HAP-1 (cell line): ENCODE data around the gene PUS10.
"Not testable (repeated sequence)": the region's sequence is repeated elsewhere in the genome, so short reads cannot be mapped to it uniquely, and the experiment has no call there.

Experiments used
- DNase-seq, 2 experiments: peaks; one replicate each; pipeline ENCODE4 v3.0.0-alpha.2; 2016 to 2020; ENCODE audit warnings: low spot score in 2 of 2
- H3K27me3 ChIP-seq: fragments of 250-450 bp; sonication (Bioruptor Pico); 2 replicates; pipeline ENCODE4 v1.5.1; 2020; ENCODE audit warnings: low read depth, mild to moderate bottlenecking, moderate library complexity
- H3K36me3 ChIP-seq: fragments of 250-450 bp; sonication (Bioruptor Pico); replicated peaks from 2 replicates; pipeline ENCODE4 v1.5.1; 2020; ENCODE audit warnings: mild to moderate bottlenecking
- H3K4me1 ChIP-seq: fragments of 250-450 bp; sonication (Bioruptor Pico); 2 replicates; pipeline ENCODE4 v1.5.1; 2020; ENCODE audit warnings: mild to moderate bottlenecking
- H3K4me3 ChIP-seq: fragments of 250-450 bp; sonication (Bioruptor Pico); 2 replicates; pipeline ENCODE4 v1.5.1; 2020; ENCODE audit warnings: mild to moderate bottlenecking, moderate library complexity
- H3K9me3 ChIP-seq: fragments of 250-450 bp; sonication (Bioruptor Pico); 2 replicates; pipeline ENCODE4 v1.5.1; 2020; ENCODE audit warnings: mild to moderate bottlenecking, moderate library complexity
- in situ Hi-C: fragments of 300-500 bp; cut with MboI; formaldehyde crosslinking; loops from 3 replicates; pipeline ENCODE4 v1.14.3; 2020; ENCODE audit warnings: low sequenced_read_pairs, inconsistent platforms, mixed read lengths

Gene PUS10, protein sequence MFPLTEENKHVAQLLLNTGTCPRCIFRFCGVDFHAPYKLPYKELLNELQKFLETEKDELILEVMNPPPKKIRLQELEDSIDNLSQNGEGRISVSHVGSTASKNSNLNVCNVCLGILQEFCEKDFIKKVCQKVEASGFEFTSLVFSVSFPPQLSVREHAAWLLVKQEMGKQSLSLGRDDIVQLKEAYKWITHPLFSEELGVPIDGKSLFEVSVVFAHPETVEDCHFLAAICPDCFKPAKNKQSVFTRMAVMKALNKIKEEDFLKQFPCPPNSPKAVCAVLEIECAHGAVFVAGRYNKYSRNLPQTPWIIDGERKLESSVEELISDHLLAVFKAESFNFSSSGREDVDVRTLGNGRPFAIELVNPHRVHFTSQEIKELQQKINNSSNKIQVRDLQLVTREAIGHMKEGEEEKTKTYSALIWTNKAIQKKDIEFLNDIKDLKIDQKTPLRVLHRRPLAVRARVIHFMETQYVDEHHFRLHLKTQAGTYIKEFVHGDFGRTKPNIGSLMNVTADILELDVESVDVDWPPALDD

GRCh38 chr2:61017556-61018317 is at the start of gene PUS10, which contains the start of gene PEX13:
Gene PUS10, minus strand, starts transcription at chr2:61018255. Its CDS starts 6,365 bp downstream, at chr2:61011890.
Gene PEX13, plus strand, starts transcription at chr2:61017720. Its CDS starts 40 bp downstream, at chr2:61017760.
- peak within 1 kb of the TSS; percentile 91 for H3K4me3 ChIP-seq
- peaks cover 11% of the 10 kb centered on the region for H3K4me1 ChIP-seq
- H3K36me3 ChIP-seq: peaks cover 3% of the 10 kb centered on the region
- H3K27me3 ChIP-seq: no peaks in the 10 kb centered on the region
- peak; percentile 74 to 85 for DNase-seq
- no peaks in the 10 kb centered on the region; the same call in 1 of the 2 replicates for H3K9me3 ChIP-seq
- in situ Hi-C loops: no loop called here

DNA sequence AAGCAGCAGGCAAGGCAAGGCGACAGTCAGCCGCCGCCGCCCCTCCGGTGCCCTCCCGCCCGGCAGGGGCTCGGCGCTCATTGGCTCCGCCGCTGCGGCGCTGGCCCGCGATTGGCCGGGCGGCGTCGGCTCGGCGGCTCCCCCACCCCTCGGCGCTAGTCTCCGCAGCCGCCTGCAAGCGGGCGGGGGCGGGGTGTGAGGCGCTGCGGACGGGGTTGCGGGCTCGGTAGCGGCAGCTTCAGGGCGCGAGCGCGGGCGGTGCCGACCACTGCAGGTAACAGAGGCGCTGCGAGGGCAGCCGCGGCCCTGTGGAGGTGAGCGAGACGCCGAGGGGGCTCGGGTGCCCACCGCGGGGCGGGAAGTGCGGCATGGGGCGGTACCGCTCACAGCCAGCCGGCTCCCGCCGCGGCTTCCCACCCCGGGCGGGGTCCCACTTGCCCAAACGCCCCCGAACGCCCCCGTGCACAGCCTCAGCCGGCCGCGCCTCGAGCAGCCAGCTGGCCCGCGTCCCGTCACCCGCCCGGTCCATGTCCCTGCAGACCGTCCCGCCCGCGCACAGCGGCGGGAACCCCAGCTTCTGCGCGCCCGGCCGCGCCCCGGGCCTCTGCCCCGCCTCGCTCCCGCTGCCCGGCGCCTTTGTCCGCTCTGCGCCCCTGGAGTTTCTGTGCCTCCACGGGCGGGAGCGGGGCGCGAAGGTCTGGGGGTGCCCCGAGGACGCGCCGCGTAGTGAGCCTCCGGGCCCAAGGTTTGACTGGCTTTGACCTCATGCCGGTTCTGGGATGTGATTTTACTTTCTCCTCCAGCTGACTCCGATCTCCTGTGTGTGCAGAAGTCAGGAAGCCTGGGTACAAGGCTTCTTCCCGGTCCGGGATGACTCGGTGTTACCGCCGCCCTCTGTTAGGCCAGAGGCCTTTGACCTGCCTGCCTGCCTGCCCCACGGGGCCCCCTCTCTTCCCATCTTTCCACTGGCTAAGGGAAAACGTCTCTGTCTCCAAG is 48.0 kb upstream of the PUS10 start, which contains the start of gene SANBR:
TSS of gene SANBR (plus strand) at position 158 of the 996 bp plus-strand sequence. CDS start 4,480 bp downstream, outside the sequence.
- H3K9me3 ChIP-seq: no peaks in the 10 kb centered on the region
- H3K4me3 ChIP-seq: peak within 1 kb of the TSS; percentile 59
- peaks cover 5% of the 10 kb centered on the region for H3K36me3 ChIP-seq
- H3K4me1 ChIP-seq: peaks cover 9% of the 10 kb centered on the region
- DNase-seq: peak; percentile 92 to 93
- in situ Hi-C loops: no loop called here
- no peaks in the 10 kb centered on the region for H3K27me3 ChIP-seq

- no peak for DNase-seq
- in situ Hi-C loops: no loop called here
- no peaks in the 10 kb centered on the region for H3K27me3 ChIP-seq
- no peaks in the 10 kb centered on the region for H3K36me3 ChIP-seq
- H3K4me3 ChIP-seq: no peak overlapping the region
- no peaks in the 10 kb centered on the region for H3K4me1 ChIP-seq
- H3K9me3 ChIP-seq: no peaks in the 10 kb centered on the region
Measured at GRCh38 chr2:61059382-61059781, 41.3 kb upstream of the PUS10 start.

GRCh38 chr2:61057562-61057961 is 39.5 kb upstream of the PUS10 start:
- H3K36me3 ChIP-seq: no peaks in the 10 kb centered on the region
- no peaks in the 10 kb centered on the region for H3K4me1 ChIP-seq
- DNase-seq: no peak
- no peak overlapping the region for H3K4me3 ChIP-seq
- in situ Hi-C loops: no loop called here
- no peaks in the 10 kb centered on the region for H3K27me3 ChIP-seq
- no peaks in the 10 kb centered on the region for H3K9me3 ChIP-seq

DNA sequence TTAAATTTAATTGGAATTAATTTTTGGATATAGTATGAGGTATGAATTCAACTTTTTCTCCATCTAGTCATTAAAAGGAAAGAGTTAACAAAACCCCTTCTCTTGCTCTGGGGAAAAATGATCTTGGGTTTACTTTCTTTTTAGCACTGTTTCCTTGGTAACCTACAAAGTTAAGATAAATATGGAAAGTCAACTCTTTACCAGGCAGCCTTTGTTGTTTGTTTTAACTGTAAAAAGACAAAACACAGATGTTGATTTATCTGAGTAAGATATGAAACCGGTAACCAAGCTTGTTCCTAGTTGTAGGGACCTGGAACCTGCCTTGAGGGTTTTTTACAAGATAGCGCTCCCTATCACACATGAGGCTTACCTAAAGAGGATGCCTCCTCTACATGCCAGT is 37.5 kb upstream of the PUS10 start:
- in situ Hi-C loops: no loop called here
- H3K4me1 ChIP-seq: no peaks in the 10 kb centered on the region

GRCh38 chr2:61045999-61046398 is 27.9 kb upstream of the PUS10 start:
- peak in 1 of 2 experiments; percentile 21 for DNase-seq
- no peaks in the 10 kb centered on the region for H3K9me3 ChIP-seq
- H3K36me3 ChIP-seq: peaks cover 9% of the 10 kb centered on the region
- no peak overlapping the region for H3K4me3 ChIP-seq
- no peaks in the 10 kb centered on the region for H3K27me3 ChIP-seq
- in situ Hi-C loops: no loop called here
- H3K4me1 ChIP-seq: peaks cover 9% of the 10 kb centered on the region

More for the DNA sequence above, 37.5 kb upstream of the PUS10 start:
- Histone ChIP-seq H3K36me3 (no peaks in the 10 kb centered on the region), H3K9me3 (no peaks in the 10 kb centered on the region), H3K27me3 (no peaks in the 10 kb centered on the region), H3K4me3 (no peak overlapping the region)
- DNase-seq: no peak

GRCh38 chr2:61045226-61045625 is 27.2 kb upstream of the PUS10 start:
- in situ Hi-C loops: no loop called here

GRCh38 chr2:61044636-61045035 is 26.6 kb upstream of the PUS10 start:
- Histone ChIP-seq H3K27me3 (no peaks in the 10 kb centered on the region), H3K4me3 (no peak overlapping the region), H3K4me1 (peaks cover 9% of the 10 kb centered on the region), H3K9me3 (no peaks in the 10 kb centered on the region), H3K36me3 (peaks cover 9% of the 10 kb centered on the region)
- no peak for DNase-seq
- in situ Hi-C loops: no loop called here

More at GRCh38 chr2:61045226-61045625, 27.2 kb upstream of the PUS10 start:
- H3K9me3 ChIP-seq: no peaks in the 10 kb centered on the region
- H3K36me3 ChIP-seq: peaks cover 9% of the 10 kb centered on the region
- no peak overlapping the region for H3K4me3 ChIP-seq
- H3K27me3 ChIP-seq: no peaks in the 10 kb centered on the region
- no peak for DNase-seq
- peaks cover 9% of the 10 kb centered on the region for H3K4me1 ChIP-seq

- no peaks in the 10 kb centered on the region for H3K9me3 ChIP-seq
- no peaks in the 10 kb centered on the region for H3K36me3 ChIP-seq
- in situ Hi-C loops: no loop called here
- no peak overlapping the region for H3K4me3 ChIP-seq
- peaks cover 9% of the 10 kb centered on the region for H3K4me1 ChIP-seq
- DNase-seq: no peak
- H3K27me3 ChIP-seq: no peaks in the 10 kb centered on the region
Measured at GRCh38 chr2:61042807-61043206, 24.8 kb upstream of the PUS10 start.

- H3K27me3 ChIP-seq, in situ Hi-C loops, H3K4me1 ChIP-seq, H3K36me3 ChIP-seq, H3K9me3 ChIP-seq, DNase-seq, H3K4me3 ChIP-seq: not testable (repeated sequence)
Measured at GRCh38 chr2:61036643-61037042, 18.6 kb upstream of the PUS10 start.

- in situ Hi-C loops, H3K27me3 ChIP-seq, H3K4me3 ChIP-seq, H3K36me3 ChIP-seq, H3K9me3 ChIP-seq, H3K4me1 ChIP-seq, DNase-seq: not testable (repeated sequence)
Measured at GRCh38 chr2:61034592-61034991, 16.5 kb upstream of the PUS10 start.

- Histone ChIP-seq H3K36me3 (peaks cover 5% of the 10 kb centered on the region; the same call in 1 of the 2 replicates), H3K4me1 (no peaks in the 10 kb centered on the region), H3K9me3 (no peaks in the 10 kb centered on the region), H3K27me3 (no peaks in the 10 kb centered on the region), H3K4me3 (no peak overlapping the region)
- DNase-seq: no peak
- in situ Hi-C loops: no loop called here
Measured at GRCh38 chr2:61029533-61029932, 11.5 kb upstream of the PUS10 start.

- in situ Hi-C loops: no loop called here
- Histone ChIP-seq H3K27me3 (no peaks in the 10 kb centered on the region), H3K4me1 (peaks cover 6% of the 10 kb centered on the region), H3K4me3 (no peak overlapping the region), H3K9me3 (no peaks in the 10 kb centered on the region; the same call in 1 of the 2 replicates), H3K36me3 (peaks cover 3% of the 10 kb centered on the region)
- no peak for DNase-seq
Measured at GRCh38 chr2:61023670-61024069, 5.6 kb upstream of the PUS10 start.
